HFFc6 (cell line): ENCODE results near the gene SHC2. TPM values are rescaled to one million over a fixed set of nuclear protein-coding genes. Genes with fewer than 3 reads are reported as not detected.

Experiments
- DNase-seq: peaks from one replicate; pipeline ENCODE4 v3.0.0-alpha.2; 2018
- H3K27ac Mint-ChIP-seq: 2 replicates; pipeline ENCODE4 v1.8.0; 2020; ENCODE audit warnings: mild to moderate bottlenecking, mixed read lengths
- H3K27me3 Mint-ChIP-seq: 2 replicates; pipeline ENCODE4 v1.8.0; 2021; ENCODE audit warnings: mild to moderate bottlenecking, moderate library complexity, mixed read lengths; ENCODE audit not compliant: insufficient read depth
- H3K36me3 Mint-ChIP-seq: 2 replicates; pipeline ENCODE4 v1.8.0; 2021; ENCODE audit warnings: low read depth, mixed read lengths
- H3K4me1 Mint-ChIP-seq: 2 replicates; pipeline ENCODE4 v1.8.0; 2020; ENCODE audit warnings: low read depth, mixed read lengths
- H3K4me3 Mint-ChIP-seq: 2 replicates; pipeline ENCODE4 v1.8.0; 2020; ENCODE audit warnings: mild to moderate bottlenecking, moderate library complexity, mixed read lengths
- H3K9me3 Mint-ChIP-seq: 2 replicates; pipeline ENCODE4 v1.8.0; 2020; ENCODE audit warnings: mild to moderate bottlenecking, mixed read lengths
- total RNA-seq, 6 experiments: library from RNA; stranded (reverse); fragmentation: NEBNext Ultra II Directional; extraction: Animal tissue kit (Norgen Biotek cat#: 25700); gene quantifications; 2 replicates in 1 of 6; 3 replicates in 5 of 6; pipeline ENCODE4 v1.2.3, GENCODE V29; 2021
- TF ChIP-seq, protein P1 (sequence below): fragments of 200-600 bp; sonication (generic); IDR thresholded peaks from 2 replicates; pipeline ENCODE4 v1.5.0; 2021; ENCODE audit warnings: antibody characterized with exemption, mild to moderate bottlenecking

SHC2 gene
- total RNA-seq, 6 experiments from 2014 or later: not detected

DNA sequence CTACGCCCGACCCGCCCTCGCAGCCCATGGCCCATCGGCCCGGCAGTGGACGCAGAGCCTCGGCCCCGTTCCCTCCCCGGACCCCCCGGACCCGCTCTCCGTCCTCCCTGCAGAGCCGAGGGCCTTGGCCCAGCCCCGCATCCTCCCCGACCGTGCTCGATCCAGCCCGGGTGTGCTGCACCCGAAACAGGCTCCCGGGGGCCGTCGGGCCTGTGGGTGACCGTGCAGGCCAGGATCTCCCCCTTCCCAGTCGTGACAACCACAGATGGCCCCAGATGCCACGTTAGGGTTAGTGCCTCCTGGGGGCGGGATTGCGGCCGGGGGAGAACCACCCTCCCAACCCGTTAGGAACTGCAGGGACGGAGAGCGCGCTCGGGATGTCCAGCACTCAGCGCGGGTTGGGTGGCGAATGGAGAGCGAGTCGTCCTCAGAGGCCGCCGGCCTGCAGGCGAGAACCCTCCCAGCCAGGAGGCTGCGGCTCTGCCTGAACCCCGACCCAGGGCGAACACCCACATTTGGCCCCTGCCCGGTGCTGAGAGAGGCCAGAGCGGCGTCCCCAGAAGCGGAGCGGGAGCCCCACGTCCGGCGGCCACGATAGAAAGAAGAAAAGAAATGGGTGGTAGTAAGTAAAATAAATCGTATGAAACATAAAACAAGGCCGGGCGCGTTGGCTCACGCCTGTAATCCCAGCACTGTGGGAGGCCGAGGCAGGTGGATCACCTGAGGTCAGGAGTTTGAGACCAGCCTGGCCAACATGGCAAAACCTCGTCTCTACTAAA lies 28.8 kb upstream of the SHC2 start:
- TF ChIP-seq, protein P1, sequence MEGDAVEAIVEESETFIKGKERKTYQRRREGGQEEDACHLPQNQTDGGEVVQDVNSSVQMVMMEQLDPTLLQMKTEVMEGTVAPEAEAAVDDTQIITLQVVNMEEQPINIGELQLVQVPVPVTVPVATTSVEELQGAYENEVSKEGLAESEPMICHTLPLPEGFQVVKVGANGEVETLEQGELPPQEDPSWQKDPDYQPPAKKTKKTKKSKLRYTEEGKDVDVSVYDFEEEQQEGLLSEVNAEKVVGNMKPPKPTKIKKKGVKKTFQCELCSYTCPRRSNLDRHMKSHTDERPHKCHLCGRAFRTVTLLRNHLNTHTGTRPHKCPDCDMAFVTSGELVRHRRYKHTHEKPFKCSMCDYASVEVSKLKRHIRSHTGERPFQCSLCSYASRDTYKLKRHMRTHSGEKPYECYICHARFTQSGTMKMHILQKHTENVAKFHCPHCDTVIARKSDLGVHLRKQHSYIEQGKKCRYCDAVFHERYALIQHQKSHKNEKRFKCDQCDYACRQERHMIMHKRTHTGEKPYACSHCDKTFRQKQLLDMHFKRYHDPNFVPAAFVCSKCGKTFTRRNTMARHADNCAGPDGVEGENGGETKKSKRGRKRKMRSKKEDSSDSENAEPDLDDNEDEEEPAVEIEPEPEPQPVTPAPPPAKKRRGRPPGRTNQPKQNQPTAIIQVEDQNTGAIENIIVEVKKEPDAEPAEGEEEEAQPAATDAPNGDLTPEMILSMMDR: no peak; the same call in 1 of the 2 replicates
- Mint-ChIP-seq H3K27me3 (peaks cover 5% of the 10 kb centered on the region), H3K4me1 (peaks cover 6% of the 10 kb centered on the region; the same call in 1 of the 2 replicates), H3K9me3 (peaks cover 12% of the 10 kb centered on the region), H3K36me3 (peaks cover 9% of the 10 kb centered on the region; the same call in 1 of the 2 replicates), H3K27ac (peak overlapping the region; percentile 54), H3K4me3 (peak overlapping the region; percentile 83)
- DNase-seq: no peak

- TF ChIP-seq, protein P1: peak; percentile 16
- peak overlapping the region; percentile 54; the same call in 1 of the 2 replicates for H3K27ac Mint-ChIP-seq
- peaks cover 7% of the 10 kb centered on the region for H3K27me3 Mint-ChIP-seq
Measured at GRCh38 chr19:488505-489417, 27.9 kb upstream of the SHC2 start.

DNA sequence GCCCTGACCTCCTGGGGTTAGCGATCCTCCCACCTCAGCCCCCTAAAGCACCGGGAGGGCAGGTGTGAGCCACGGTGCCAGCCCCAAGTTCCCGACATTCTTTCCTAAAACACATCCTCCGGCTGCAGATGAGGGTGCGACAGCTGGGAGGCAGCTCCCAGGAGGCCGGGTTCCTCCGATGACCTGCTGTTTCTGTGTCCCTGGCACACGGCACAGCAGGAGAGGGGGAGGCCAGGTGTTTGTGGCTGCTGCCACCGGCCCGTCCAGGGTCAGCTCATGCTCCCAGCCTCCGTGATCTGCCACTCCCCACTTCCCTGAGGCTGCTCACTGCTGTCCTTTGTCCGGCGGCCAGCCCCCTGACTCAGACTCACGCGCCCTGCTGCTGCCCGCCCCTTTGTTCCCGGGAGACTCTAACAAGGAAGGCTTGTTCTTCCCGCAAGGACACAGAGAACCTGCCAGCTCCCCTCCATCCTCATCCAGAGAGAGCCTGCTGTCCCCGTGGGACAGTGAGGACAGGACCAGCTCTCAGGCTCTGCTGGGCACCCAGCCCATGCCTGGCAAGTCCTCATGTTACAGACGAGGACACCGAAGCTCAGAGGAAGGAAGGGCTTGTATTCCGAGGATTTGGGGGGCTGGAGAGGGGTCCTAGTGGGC lies 24.9 kb upstream of the SHC2 start:
- no peak for DNase-seq
- Mint-ChIP-seq H3K27me3 (peaks cover 5% of the 10 kb centered on the region), H3K4me3 (no peak overlapping the region; the same call in 1 of the 2 replicates)

More at GRCh38 chr19:488505-489417, 27.9 kb upstream of the SHC2 start:
- Mint-ChIP-seq H3K4me3 (peak overlapping the region; percentile 83), H3K36me3 (peaks cover 7% of the 10 kb centered on the region; the same call in 1 of the 2 replicates), H3K4me1 (peaks cover 6% of the 10 kb centered on the region; the same call in 1 of the 2 replicates), H3K9me3 (peaks cover 11% of the 10 kb centered on the region)
- peak; percentile 89 for DNase-seq

DNA sequence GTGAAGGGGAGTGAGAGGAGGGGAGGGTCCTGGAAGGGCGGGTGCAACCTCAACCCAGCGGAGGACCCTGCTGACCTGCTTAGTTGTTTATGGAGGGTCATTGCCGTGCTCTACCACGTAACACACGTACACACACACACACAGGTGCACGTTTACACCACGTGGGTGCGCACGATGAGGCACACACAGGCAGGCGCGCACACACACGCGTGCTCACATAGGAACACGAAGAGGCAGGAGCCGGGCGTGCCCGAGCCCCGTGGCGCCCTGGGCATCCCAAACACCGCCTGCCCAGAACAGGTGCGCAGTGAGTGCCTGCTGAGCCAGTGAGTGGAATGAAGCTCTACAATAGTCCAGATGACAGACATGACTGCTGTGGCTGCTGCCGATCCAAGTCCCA lies 24.2 kb upstream of the SHC2 start:
- no peak for DNase-seq
- Mint-ChIP-seq H3K27ac (no peak overlapping the region), H3K4me3 (no peak overlapping the region), H3K27me3 (peaks cover 5% of the 10 kb centered on the region), H3K36me3 (peaks cover 9% of the 10 kb centered on the region), H3K9me3 (peaks cover 26% of the 10 kb centered on the region), H3K4me1 (peaks cover 8% of the 10 kb centered on the region; the same call in 1 of the 2 replicates)
- TF ChIP-seq, protein P1: no peak

More for the DNA sequence above, 24.9 kb upstream of the SHC2 start:
- H3K36me3 Mint-ChIP-seq: peaks cover 2% of the 10 kb centered on the region; the same call in 1 of the 2 replicates
- TF ChIP-seq, protein P1: no peak
- H3K27ac Mint-ChIP-seq: no peak overlapping the region
- H3K9me3 Mint-ChIP-seq: peaks cover 20% of the 10 kb centered on the region
- peaks cover 6% of the 10 kb centered on the region; the same call in 1 of the 2 replicates for H3K4me1 Mint-ChIP-seq

- H3K4me3 Mint-ChIP-seq: no peak overlapping the region
- DNase-seq: no peak
- peaks cover 11% of the 10 kb centered on the region; the same call in 1 of the 2 replicates for H3K4me1 Mint-ChIP-seq
Measured at GRCh38 chr19:484494-484893, 23.7 kb upstream of the SHC2 start.

More at GRCh38 chr19:484494-484893, 23.7 kb upstream of the SHC2 start:
- Mint-ChIP-seq H3K27ac (no peak overlapping the region), H3K27me3 (peaks cover 5% of the 10 kb centered on the region), H3K36me3 (peaks cover 13% of the 10 kb centered on the region), H3K9me3 (peaks cover 31% of the 10 kb centered on the region)
- TF ChIP-seq, protein P1: no peak
